Measurements from ENCODE around the gene SF3B2.

GRCh38 chr11:66006134-66006890 is 45.9 kb upstream of the SF3B2 start:
- no peak for TF ChIP-seq EZH2 (IDR thresholded peaks at IDR 0.05; ENCODE audit: borderline replicate concordance)
- TF ChIP-seq, protein P1, sequence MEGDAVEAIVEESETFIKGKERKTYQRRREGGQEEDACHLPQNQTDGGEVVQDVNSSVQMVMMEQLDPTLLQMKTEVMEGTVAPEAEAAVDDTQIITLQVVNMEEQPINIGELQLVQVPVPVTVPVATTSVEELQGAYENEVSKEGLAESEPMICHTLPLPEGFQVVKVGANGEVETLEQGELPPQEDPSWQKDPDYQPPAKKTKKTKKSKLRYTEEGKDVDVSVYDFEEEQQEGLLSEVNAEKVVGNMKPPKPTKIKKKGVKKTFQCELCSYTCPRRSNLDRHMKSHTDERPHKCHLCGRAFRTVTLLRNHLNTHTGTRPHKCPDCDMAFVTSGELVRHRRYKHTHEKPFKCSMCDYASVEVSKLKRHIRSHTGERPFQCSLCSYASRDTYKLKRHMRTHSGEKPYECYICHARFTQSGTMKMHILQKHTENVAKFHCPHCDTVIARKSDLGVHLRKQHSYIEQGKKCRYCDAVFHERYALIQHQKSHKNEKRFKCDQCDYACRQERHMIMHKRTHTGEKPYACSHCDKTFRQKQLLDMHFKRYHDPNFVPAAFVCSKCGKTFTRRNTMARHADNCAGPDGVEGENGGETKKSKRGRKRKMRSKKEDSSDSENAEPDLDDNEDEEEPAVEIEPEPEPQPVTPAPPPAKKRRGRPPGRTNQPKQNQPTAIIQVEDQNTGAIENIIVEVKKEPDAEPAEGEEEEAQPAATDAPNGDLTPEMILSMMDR (IDR thresholded peaks at IDR 0.05; ENCODE audit: poor library complexity), result no peak
